LNCAP (cell line): Measurements from ENCODE around the gene SLC39A13.

Experiments used
- TF ChIP-seq, protein P1 (sequence below): fragments of 450-650 bp; IDR thresholded peaks from 2 replicates; pipeline ENCODE4 v1.5.1; 2017; ENCODE audit warnings: mild to moderate bottlenecking

Gene SLC39A13

DNA sequence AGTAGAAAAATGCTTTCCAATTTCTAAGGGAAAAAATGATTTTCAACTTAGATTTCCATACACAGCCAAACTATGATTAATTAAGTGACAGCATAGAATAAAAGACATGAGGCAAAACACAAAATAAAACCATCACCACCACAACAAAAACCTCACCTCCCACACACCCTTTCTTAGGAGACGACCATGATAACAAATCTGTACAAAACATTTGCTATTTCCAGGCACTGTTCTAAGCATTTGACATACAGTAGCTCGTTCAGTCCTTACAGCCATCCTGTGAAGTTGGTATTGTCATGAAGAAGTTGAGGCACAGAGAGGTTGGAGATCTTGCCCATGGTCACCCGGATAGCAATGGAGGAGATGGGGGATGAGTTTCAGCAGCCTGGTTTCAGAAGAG is 38.7 kb upstream of the SLC39A13 start:
- TF ChIP-seq, protein P1, sequence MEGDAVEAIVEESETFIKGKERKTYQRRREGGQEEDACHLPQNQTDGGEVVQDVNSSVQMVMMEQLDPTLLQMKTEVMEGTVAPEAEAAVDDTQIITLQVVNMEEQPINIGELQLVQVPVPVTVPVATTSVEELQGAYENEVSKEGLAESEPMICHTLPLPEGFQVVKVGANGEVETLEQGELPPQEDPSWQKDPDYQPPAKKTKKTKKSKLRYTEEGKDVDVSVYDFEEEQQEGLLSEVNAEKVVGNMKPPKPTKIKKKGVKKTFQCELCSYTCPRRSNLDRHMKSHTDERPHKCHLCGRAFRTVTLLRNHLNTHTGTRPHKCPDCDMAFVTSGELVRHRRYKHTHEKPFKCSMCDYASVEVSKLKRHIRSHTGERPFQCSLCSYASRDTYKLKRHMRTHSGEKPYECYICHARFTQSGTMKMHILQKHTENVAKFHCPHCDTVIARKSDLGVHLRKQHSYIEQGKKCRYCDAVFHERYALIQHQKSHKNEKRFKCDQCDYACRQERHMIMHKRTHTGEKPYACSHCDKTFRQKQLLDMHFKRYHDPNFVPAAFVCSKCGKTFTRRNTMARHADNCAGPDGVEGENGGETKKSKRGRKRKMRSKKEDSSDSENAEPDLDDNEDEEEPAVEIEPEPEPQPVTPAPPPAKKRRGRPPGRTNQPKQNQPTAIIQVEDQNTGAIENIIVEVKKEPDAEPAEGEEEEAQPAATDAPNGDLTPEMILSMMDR, result no peak

DNA sequence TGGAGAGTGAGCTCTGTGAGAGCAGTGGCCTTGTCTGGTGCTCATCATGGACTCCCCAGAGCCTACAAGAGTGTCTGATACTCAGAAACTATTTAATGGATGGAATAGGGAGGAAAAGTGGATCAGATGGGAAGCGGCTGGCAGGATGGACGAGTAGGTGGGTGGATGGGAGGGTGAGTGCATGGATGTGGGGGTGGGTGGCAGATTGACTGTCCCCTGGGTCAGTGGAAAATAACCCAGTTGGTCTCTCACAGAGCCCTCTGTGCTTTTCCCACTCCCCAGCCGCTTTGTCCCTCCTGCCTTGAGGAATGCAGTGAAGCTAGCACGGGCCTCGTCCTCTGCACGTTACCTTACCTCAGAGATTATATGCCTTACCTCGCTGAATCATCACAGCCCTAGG is 36.0 kb upstream of the SLC39A13 start:
- TF ChIP-seq, protein P1, result no peak

DNA sequence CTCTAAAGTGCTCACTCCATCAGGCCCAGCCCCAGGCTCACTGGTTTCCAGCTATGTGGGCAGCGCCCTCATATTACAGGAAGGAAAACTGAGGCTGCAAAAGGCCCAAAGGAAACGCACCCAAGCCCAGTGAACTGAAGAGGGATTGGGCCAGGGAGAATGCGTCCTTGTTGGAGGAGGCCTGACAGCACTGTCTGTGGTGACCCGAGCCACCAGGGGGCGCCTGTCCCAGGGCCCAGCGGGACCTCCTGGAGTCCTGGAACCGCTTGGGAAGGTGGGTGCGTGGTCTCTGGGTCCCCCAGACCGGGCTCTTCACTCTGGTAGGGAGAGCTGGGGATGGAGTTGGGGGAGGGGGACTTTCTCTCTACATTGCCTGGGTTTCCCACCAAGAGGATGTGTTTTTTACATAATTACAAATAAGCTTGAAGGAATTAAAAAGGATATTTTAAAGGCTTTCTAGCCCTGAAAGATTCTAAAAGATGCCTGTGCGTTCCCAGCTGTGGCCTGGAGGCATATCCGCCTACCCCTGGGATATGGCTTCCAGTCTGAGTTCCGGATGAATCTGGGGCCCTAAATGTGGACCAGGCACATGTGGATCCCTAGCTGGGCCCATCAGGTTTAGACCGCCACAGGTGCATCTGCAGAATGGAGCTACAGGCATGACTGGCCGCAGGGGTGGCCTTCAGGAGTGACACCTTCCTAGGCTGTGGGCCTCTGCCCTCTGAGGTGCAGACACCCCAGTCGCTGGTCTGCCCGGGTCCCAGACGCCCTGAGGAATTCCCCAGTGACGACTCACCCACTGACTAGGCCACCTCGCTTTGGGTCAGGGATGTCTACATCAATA is 34.3 kb upstream of the SLC39A13 start:
- TF ChIP-seq, protein P1, result peak; percentile 94

- TF ChIP-seq, protein P1, result no peak
Measured at GRCh38 chr11:47374720-47375019, 33.7 kb upstream of the SLC39A13 start.

- TF ChIP-seq, protein P1, result no peak
Measured at GRCh38 chr11:47375020-47375419, 33.4 kb upstream of the SLC39A13 start.

- TF ChIP-seq, protein P1, result no peak
Measured at GRCh38 chr11:47375546-47376085, 32.8 kb upstream of the SLC39A13 start.

DNA sequence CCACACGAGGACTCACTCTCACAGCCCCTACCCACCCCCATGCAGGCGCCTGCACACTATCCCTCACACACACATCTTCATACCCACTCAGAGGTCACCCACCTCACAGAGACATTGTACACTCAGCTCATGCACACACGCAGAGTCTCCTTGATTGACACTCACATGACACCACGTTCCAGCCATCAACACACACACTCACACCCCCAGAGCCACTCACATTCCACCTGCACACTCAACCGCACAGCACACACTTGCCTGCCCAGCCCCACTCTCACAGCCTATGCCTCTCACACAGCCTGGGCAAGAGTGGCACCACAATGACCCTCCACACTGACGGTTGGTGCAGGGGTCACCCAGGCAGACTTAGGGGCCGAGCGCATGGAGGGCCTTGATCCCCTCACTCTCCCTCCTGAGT is 32.3 kb upstream of the SLC39A13 start:
- TF ChIP-seq, protein P1, result no peak
